Measurements from ENCODE around the gene RPL15.

DNA sequence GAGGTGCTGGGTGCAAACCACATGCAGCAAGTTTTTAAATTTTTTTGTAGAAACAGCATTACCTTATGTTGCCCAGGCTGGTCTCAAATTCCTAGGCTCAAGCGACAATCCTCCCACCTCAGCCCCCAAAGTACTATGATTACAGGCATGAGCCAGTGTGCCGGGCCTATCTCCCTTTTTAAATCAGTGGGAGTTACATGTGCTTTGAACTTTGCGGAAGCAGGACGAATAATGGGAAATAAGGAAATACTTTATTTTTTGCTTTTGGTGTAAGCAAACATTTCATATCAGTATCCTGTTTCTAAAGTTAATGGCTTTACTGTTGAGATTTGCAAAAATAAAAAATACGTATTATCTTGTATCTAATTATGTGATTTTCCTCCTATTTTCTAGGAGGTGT lies 37.2 kb downstream of the RPL15 start:
- no peak for TF ChIP-seq POLR2AphosphoS5 (IDR thresholded peaks at IDR 0.05)
- TF ChIP-seq, protein P1, sequence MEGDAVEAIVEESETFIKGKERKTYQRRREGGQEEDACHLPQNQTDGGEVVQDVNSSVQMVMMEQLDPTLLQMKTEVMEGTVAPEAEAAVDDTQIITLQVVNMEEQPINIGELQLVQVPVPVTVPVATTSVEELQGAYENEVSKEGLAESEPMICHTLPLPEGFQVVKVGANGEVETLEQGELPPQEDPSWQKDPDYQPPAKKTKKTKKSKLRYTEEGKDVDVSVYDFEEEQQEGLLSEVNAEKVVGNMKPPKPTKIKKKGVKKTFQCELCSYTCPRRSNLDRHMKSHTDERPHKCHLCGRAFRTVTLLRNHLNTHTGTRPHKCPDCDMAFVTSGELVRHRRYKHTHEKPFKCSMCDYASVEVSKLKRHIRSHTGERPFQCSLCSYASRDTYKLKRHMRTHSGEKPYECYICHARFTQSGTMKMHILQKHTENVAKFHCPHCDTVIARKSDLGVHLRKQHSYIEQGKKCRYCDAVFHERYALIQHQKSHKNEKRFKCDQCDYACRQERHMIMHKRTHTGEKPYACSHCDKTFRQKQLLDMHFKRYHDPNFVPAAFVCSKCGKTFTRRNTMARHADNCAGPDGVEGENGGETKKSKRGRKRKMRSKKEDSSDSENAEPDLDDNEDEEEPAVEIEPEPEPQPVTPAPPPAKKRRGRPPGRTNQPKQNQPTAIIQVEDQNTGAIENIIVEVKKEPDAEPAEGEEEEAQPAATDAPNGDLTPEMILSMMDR (IDR thresholded peaks at IDR 0.05) = no peak
